AML-193 (cell line): Measurements from ENCODE around the gene SAXO2.
"Not testable (repeated sequence)": the region's sequence is repeated elsewhere in the genome, so short reads cannot be mapped to it uniquely, and the experiment has no call there.

Source experiments
- DNase-seq, 2 experiments: peaks; one replicate each; lab custom pipeline; 2025; lab: John Stamatoyannopoulos, UW

The SAXO2 gene

GRCh38 chr15:82286475-82286874 is 23.9 kb downstream of the SAXO2 start:
- not testable (repeated sequence) for DNase-seq

- not testable (repeated sequence) for DNase-seq
These were observed 25.6 kb downstream of the SAXO2 start for GRCh38 chr15:82288202-82288601.

- no peak for DNase-seq
These were observed 29.7 kb downstream of the SAXO2 start for GRCh38 chr15:82292271-82292670.

- DNase-seq = no peak
These were observed 31.6 kb downstream of the SAXO2 start for GRCh38 chr15:82294061-82294690.

GRCh38 chr15:82297546-82297945 is 34.9 kb downstream of the SAXO2 start:
- no peak for DNase-seq

- no peak for DNase-seq
These were observed 35.4 kb downstream of the SAXO2 start for GRCh38 chr15:82298032-82298431.

- DNase-seq = no peak
These were observed 35.9 kb downstream of the SAXO2 start for GRCh38 chr15:82298520-82298919.

GRCh38 chr15:82299511-82299914 is 36.9 kb downstream of the SAXO2 start:
- not testable (repeated sequence) for DNase-seq

- not testable (repeated sequence) for DNase-seq
These were observed 37.7 kb downstream of the SAXO2 start for GRCh38 chr15:82300326-82300725.

- DNase-seq = no peak
These were observed 38.3 kb downstream of the SAXO2 start for GRCh38 chr15:82300883-82301282.

- no peak for DNase-seq
These were observed 38.8 kb downstream of the SAXO2 start for GRCh38 chr15:82301296-82302016.

GRCh38 chr15:82303956-82304777 is 41.5 kb downstream of the SAXO2 start:
- DNase-seq = no peak

GRCh38 chr15:82304778-82305090 is 42.1 kb downstream of the SAXO2 start:
- no peak for DNase-seq

- DNase-seq = no peak
These were observed 43.0 kb downstream of the SAXO2 start for GRCh38 chr15:82305621-82306048.

- DNase-seq = no peak
These were observed 44.4 kb downstream of the SAXO2 start for GRCh38 chr15:82306791-82307713.

GRCh38 chr15:82307714-82308081 is 45.1 kb downstream of the SAXO2 start:
- DNase-seq = no peak

- no peak for DNase-seq
These were observed 47.2 kb downstream of the SAXO2 start for GRCh38 chr15:82309802-82310201.

- not testable (repeated sequence) for DNase-seq
These were observed 48.7 kb downstream of the SAXO2 start for GRCh38 chr15:82311321-82311720.

GRCh38 chr15:82312586-82313349 is 50.1 kb downstream of the SAXO2 start:
- DNase-seq = no peak

- no peak for DNase-seq
These were observed 50.8 kb downstream of the SAXO2 start for GRCh38 chr15:82313446-82313845.
